Measurements from ENCODE around the gene METTL8. TPM values are rescaled to one million over a fixed set of nuclear protein-coding genes. Genes with fewer than 3 reads are reported as not detected.

The METTL8 gene
- polyA plus RNA-seq, 3 donors: 3.3 to 9.8 (median 6.9) TPM

- H3K36me3 Mint-ChIP-seq: peaks cover 30 to 34% of the 10 kb centered on the region in 2 donors
Observed at GRCh38 chr2:171434013-171434989, 511 bp upstream of the METTL8 start, which contains the start of gene DCAF17. Gene DCAF17, plus strand, starts transcription at chr2:171434226. Its CDS starts 352 bp downstream, at chr2:171434578.

More at GRCh38 chr2:171434013-171434989, 511 bp upstream of the METTL8 start, which contains the start of gene DCAF17:
- intact Hi-C loops (cut with micrococcal nuclease): loop anchor here (5.0 to 10.0 kb wide), 4 partner anchors 250 to 462 kb away; partner anchors contain the start of genes TLK1 (in 2 of the 2) and DYNC1I2 (in 1 of the 2)
- Mint-ChIP-seq H3K4me1 (peaks cover 18% of the 10 kb centered on the region), H3K27ac (peak within 1 kb of the TSS; percentile 85 to 95 (median 94)), H3K27me3 (ENCODE audit: low read depth in 3 of 3) (peaks cover 0 to 1% (median 0%) of the 10 kb centered on the region in 3 donors), H3K9me3 (peaks cover 5 to 20% (median 15%) of the 10 kb centered on the region in 7 donors), H3K4me3 (peak within 1 kb of the TSS; percentile 87 to 90)
- Histone ChIP-seq H3K36me3 (replicated peaks in 1 of 2; ENCODE audit: control insufficient read depth in 1 of 2, insufficient read depth in 2 of 2, low read length in 2 of 2) (peaks cover 14 to 33% of the 10 kb centered on the region in 2 donors), H2AFZ (ENCODE audit: insufficient read depth, low read depth, low read length, poor library complexity, severe bottlenecking) (peak within 1 kb of the TSS; percentile 91), H4K20me1 (ENCODE audit: insufficient read depth, low read length) (no peaks in the 10 kb centered on the region), H3K9ac (ENCODE audit: insufficient read depth, low read length, poor library complexity, severe bottlenecking) (peak within 1 kb of the TSS; percentile 90), H3K4me1 (ENCODE audit: control insufficient read depth in 1 of 2, insufficient read depth in 2 of 2, low read length in 2 of 2) (peaks cover 13 to 19% of the 10 kb centered on the region in 2 donors), H3K79me2 (ENCODE audit: insufficient read depth, low read length) (peaks cover 35% of the 10 kb centered on the region), H3K27ac (ENCODE audit: low read depth in 1 of 2, low read length in 2 of 2) (peak within 1 kb of the TSS; percentile 87 to 98), H3K27me3 (ENCODE audit: control insufficient read depth in 2 of 2, insufficient read depth in 2 of 2, low read length in 2 of 2) (no peaks in the 10 kb centered on the region), H3K9me3 (replicated peaks in 1 of 2; ENCODE audit: control insufficient read depth in 1 of 2, insufficient read depth in 1 of 2, low read length in 2 of 2) (peaks cover 8 to 18% of the 10 kb centered on the region in 2 donors), H3K4me2 (replicated peaks; ENCODE audit: extremely low read depth, low read length, poor library complexity, severe bottlenecking) (peak within 1 kb of the TSS; percentile 90), H3K4me3 (replicated peaks in 1 of 3; ENCODE audit: low read depth in 2 of 3, low read length in 3 of 3) (peak within 1 kb of the TSS; percentile 71 to 84 (median 77))
- DNase-seq: peak; percentile 88 to 92 (median 91)
- TF ChIP-seq CTCF (IDR thresholded peaks at IDR 0.05): no peak
- WGBS (ENCODE audit: insufficient coverage): under 1% methylated on average over 90 of the region's 92 CpGs

All from CD14-positive monocyte (primary cell).